Measurements from ENCODE around the gene CACTIN. TPM values are rescaled to one million over a fixed set of nuclear protein-coding genes. Genes with fewer than 3 reads are reported as not detected.

Gene CACTIN
- polyA plus RNA-seq, 1 experiment = 13.8 TPM

DNA sequence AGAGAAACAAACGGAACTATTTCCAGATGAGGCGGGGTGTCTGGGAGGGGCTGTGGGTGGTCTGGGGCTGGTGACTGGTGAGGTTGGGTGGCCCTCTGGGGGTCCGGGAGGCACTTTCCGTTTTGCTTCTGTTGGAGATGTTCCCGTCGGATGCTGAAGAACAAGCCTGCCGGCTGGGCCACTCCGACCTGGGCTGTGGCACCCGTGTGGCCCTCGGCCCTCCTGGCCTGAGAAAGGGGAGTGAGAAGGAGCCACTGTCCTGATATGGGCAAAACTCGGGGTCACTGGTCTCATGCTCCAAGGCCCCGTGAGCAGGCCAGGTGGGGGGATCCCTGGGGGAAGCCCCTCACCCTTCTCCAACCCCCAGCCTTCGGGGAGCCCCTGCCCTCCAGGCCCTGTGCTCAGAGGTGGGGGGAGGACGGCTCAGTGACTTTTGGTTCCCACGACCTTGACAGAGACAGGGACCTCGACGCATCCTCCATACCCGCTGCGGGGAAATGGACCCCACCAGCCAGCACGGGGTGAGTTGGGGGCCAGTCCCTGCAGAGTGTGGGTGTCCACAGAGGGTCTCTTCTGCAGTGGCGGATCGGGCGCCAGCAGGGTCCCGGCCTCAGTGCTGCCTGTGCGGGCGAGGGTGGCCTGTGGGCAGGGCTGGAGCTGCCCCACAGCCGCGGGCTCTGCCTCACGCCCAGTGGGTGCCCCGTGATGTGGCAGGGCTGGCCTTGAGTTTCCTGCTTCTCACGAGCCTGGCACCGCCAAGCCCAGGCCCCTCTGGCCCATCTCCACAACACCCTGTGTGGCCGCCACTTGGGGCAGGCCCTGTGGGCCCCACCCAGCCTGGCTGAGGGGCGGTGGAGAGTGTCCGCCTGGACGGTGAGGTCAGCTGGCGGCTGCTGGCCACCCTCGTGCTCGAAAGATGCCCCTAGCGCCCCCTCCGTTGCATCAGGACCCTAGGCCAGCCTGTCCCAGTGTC lies 15.6 kb downstream of the CACTIN start:
- DNase-seq (ENCODE audit: low read depth) = no peak
- TF ChIP-seq, protein P1, sequence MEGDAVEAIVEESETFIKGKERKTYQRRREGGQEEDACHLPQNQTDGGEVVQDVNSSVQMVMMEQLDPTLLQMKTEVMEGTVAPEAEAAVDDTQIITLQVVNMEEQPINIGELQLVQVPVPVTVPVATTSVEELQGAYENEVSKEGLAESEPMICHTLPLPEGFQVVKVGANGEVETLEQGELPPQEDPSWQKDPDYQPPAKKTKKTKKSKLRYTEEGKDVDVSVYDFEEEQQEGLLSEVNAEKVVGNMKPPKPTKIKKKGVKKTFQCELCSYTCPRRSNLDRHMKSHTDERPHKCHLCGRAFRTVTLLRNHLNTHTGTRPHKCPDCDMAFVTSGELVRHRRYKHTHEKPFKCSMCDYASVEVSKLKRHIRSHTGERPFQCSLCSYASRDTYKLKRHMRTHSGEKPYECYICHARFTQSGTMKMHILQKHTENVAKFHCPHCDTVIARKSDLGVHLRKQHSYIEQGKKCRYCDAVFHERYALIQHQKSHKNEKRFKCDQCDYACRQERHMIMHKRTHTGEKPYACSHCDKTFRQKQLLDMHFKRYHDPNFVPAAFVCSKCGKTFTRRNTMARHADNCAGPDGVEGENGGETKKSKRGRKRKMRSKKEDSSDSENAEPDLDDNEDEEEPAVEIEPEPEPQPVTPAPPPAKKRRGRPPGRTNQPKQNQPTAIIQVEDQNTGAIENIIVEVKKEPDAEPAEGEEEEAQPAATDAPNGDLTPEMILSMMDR (IDR thresholded peaks at IDR 0.05; ENCODE audit: insufficient read depth, low read depth, low read length) = no peak
- Histone ChIP-seq H3K36me3 (ENCODE audit: control insufficient read depth, insufficient read depth, low read length) (peaks cover 19% of the 10 kb centered on the region), H3K27me3 (ENCODE audit: control insufficient read depth, insufficient read depth, low read length) (no peaks in the 10 kb centered on the region), H3K4me3 (ENCODE audit: low read depth, low read length) (no peak overlapping the region)
- ChIA-PET CTCF (no interaction called here), POLR2A (no interaction called here)

DNA sequence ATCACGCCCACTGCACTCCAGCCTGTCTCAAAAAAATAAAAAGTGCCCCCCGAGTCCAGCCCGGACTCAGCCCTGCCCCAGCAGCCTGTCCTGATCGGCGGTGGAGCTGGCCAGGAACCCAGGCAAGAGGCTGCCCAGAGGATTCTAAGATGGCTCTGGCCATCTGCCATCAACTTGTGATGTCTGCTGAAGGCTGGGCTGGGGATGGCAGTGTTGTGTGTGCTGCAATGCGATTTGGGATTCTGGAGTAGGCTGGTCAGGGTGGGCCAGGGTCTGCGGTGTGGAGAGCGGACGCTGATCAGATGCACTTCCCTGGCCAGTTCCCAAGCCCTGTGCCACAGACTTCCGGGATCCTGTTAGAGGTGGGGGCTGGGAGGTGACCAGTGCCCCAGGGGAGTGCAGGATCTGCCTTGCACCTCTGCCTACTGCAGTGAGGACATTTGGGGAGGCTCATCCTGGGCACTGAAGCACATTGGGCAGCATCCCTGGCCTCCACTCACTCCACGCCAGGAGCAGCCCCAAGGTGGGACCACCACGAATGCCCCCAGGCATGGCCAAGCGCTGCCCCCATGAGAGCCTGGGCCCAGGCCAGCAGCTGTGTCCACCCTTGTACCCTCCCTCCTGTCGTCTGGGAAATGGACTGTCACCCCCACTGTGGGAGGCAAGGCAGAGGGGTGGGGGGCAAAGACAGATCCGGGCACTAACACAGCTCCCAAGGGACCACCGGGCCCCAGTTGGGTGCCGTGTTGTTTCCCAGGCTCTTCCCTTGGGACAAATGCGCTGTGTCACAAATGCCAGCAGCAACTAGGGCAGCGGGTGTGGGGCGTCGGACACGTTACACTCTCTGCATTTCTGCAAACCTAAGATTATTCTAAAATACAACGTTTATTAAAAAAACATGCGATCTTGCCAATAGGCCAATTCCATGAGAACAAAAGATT lies 16.5 kb downstream of the CACTIN start:
- no peaks in the 10 kb centered on the region for H3K27me3 ChIP-seq (ENCODE audit: control insufficient read depth, insufficient read depth, low read length)
- no peak overlapping the region for H3K4me3 ChIP-seq (ENCODE audit: low read depth, low read length)
- TF ChIP-seq, protein P1 (IDR thresholded peaks at IDR 0.05; ENCODE audit: insufficient read depth, low read depth, low read length) = no peak
- POLR2A ChIA-PET = no interaction called here
- peaks cover 16% of the 10 kb centered on the region for H3K36me3 ChIP-seq (ENCODE audit: control insufficient read depth, insufficient read depth, low read length)
- CTCF ChIA-PET = interaction anchor here (1.3 to 1.9 kb wide), 2 partner anchors 8 to 63 kb away, joined by 4 to 9 read pairs; no protein-coding TSS in a partner anchor
- DNase-seq (ENCODE audit: low read depth) = no peak

DNA sequence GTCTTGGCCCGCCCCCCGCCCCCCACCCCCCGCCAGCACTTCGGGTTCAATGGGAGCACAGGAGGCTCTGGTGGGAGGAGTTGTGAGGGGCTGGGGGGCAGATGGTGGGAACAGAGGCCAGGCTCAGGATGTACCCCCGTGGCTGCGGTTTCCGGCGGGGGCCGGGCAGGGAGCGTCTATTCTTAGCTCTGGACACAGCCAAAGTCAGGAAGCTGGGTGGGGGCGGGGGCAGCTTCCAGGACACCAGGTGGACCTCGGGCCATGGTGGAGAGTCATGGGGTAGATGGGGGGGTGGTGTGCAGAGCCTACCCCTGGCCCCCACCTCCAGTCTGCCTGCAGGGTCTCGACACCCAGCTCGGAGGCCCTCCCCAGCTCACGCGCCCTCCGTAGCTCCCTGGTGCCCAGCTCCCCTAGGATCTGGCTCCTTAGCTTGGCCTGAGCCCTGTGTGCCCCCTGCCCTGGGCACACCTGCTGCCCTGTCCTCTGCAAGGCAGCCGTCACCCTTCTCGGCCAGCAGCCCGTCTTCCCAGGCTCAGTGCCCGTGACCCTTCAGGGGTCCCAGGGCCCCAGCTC lies 17.8 kb downstream of the CACTIN start:
- CTCF ChIA-PET = interaction anchor here (0.9 to 1.9 kb wide), 6 partner anchors 9 to 304 kb away, joined by 3 to 9 read pairs (median 4); partner anchors contain the start of gene GIPC3
- Histone ChIP-seq H3K27me3 (ENCODE audit: control insufficient read depth, insufficient read depth, low read length) (no peaks in the 10 kb centered on the region), H3K36me3 (ENCODE audit: control insufficient read depth, insufficient read depth, low read length) (peaks cover 15% of the 10 kb centered on the region), H3K4me3 (ENCODE audit: low read depth, low read length) (no peak overlapping the region)
- TF ChIP-seq, protein P1 (IDR thresholded peaks at IDR 0.05; ENCODE audit: insufficient read depth, low read depth, low read length) = no peak
- DNase-seq (ENCODE audit: low read depth) = no peak
- POLR2A ChIA-PET = interaction anchor here (0.5 kb wide), 1 partner anchor 46 kb away, joined by 12 read pairs; no protein-coding TSS in a partner anchor

DNA sequence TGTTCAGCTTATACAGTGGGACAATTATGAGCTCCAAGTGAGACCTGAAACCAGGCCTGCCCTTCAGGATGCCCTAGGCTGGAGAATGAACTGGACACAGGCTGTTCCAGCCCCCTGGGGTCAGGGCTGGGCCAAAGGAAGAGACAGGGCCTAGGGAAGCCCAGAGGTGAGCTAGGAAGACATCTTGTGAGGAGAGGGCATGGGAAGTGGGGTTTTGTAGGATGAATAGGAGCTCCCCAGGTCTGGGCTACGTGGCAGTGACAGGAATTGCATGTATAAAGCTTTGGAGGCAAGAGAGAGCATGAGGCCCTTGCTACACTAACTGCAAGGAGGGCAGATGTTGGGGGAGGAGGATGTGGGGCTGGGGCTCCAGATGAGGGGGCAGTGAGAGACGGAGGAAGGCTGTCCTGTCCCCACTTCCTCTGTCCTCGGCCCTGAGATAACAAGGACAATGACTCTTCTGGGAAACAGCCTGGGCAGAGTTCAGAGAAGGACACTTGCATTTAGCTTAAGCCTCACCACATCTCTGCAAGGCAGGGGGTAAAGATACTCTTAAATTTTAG lies 18.4 kb downstream of the CACTIN start:
- TF ChIP-seq, protein P1 (IDR thresholded peaks at IDR 0.05; ENCODE audit: insufficient read depth, low read depth, low read length) = no peak
- DNase-seq (ENCODE audit: low read depth) = no peak
- POLR2A ChIA-PET = no interaction called here
- Histone ChIP-seq H3K4me3 (ENCODE audit: low read depth, low read length) (no peak overlapping the region), H3K36me3 (ENCODE audit: control insufficient read depth, insufficient read depth, low read length) (peaks cover 15% of the 10 kb centered on the region), H3K27me3 (ENCODE audit: control insufficient read depth, insufficient read depth, low read length) (no peaks in the 10 kb centered on the region)
- CTCF ChIA-PET = interaction anchor here (0.9 to 1.9 kb wide), 6 partner anchors 10 to 303 kb away, joined by 3 to 9 read pairs (median 3); partner anchors contain the start of gene GIPC3
